Activated T-cell treated with anti-CD3 and anti-CD28 coated beads, Interleukin-2, amount 50 U/mL, for 48 hours (primary cell): ENCODE results near the gene LIPG.
"Not testable (repeated sequence)": the region's sequence is repeated elsewhere in the genome, so short reads cannot be mapped to it uniquely, and the experiment has no call there.

Experiments
- DNase-seq, 2 experiments: peaks; one replicate each; pipeline ENCODE4 v3.0.0-alpha.2; 2020

The LIPG gene

DNA sequence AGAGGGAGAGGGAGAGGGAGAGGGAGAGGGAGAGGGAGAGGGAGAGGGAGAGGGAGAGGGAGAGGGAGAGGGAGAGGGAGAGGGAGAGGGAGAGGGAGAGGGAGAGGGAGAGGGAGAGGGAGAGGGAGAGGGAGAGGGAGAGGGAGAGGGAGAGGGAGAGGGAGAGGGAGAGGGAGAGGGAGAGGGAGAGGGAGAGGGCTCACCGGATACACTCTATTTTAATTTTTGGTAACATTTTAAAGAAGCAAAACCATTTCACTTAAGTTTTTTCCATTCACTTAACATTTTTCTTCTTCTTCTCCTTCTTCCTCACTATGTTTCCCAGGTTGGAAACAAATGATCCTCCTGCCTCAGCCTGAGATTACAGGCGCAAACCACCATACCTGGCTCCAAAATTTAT, 17.2 kb downstream of the LIPG start:
- DNase-seq: not testable (repeated sequence)

DNA sequence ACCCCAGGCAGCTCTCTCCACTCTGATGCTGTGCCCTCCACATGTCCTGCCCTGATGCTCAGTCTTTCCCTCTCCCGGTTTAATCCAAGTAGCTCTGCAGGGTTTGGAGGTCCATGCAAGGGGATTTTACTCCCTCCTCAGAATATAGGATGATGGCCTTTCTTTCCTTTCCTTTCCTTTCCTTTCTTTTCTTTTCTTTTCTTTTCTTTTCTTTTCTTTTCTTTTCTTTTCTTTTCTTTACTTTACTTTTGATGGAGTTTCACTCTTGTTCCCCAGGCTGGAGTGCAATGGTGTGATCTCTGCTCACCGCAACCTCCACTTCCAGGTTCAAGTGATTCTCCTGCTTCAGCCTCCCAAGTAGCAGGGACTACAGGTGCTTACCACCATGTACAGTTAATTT, 17.7 kb downstream of the LIPG start:
- not testable (repeated sequence) for DNase-seq

DNA sequence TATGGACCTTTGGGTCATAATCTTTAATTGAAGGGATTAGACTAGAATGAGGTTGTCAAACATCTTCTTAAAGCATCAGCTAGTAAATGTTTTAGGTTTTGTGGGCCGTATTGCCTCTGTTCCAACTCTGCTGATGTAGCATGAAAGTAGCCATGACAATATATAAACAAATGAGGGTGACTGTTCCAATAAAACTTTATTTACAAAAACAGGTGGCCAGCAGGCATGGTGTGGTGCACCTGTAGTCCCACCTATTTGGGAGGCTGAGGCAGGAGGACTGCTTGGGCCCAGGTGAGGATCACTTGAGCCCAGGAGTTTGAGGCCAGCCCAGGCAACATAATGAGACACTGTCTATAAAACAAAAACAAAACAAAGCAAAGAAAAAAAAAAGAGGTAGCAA, 18.4 kb downstream of the LIPG start:
- DNase-seq: no peak

DNA sequence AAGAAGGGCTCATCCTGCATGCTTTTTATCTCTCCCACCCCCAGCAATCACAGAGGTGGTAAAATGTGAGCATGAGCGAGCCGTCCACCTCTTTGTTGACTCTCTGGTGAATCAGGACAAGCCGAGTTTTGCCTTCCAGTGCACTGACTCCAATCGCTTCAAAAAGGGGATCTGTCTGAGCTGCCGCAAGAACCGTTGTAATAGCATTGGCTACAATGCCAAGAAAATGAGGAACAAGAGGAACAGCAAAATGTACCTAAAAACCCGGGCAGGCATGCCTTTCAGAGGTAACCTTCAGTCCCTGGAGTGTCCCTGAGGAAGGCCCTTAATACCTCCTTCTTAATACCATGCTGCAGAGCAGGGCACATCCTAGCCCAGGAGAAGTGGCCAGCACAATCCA, 19.5 kb downstream of the LIPG start:
- DNase-seq: no peak

DNA sequence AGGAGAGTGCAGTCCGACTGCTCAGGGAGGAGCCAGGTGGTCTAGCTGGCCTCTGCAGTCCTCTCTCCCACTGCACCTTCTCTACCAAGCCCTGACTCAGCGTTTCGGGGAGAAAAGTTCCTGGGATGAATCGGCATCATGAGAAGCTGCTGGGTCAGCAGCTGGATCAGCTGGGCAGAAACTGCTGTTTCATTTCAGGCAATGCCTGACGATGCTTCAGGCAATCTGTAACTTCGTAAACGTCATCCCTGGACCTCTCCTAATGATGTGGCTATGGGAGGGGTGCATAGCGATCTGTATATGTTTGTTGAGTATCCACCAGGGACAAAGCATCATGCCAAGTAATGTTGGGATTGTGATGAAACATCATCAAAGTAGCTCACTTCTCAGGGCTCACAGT, 20.7 kb downstream of the LIPG start:
- DNase-seq: no peak

DNA sequence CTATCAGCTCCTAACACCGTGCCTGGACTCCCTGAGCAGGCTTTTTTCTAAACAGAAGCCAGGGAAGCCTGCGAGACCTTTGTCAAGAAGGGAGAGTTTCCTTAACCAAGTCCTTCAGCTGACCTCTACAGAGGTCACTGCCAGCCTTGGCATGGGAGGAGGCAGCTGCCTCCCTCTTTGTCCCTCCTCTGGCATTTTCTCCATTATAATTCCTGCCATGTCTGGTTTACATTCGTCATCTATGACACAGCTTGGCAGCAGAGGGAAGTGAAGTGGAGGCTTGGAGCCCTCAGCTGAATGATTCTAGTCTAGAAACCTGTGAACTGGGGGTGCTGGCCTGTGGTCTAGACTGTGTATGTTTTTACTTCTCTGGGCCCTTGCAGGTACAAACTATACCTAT, 22.5 kb downstream of the LIPG start:
- DNase-seq: no peak

DNA sequence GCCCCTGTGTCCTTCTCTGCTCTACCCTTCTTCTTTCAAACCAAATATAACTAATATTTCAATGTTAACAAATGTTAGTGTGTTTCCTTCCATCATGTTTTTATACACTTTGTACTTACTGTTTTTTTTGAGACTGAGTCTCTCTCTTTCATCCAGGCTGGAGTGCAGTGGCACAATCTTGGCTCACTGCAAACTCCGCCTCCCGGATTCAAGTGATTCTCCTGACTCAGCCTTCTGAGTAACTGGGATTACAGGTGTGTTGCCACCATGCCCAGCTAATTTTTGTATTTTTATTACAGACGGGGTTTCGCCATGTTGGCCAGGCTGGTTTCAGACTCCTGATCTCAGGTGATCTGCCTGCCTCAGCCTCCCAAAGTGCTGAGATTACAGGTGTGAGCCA, 23.1 kb downstream of the LIPG start:
- not testable (repeated sequence) for DNase-seq

DNA sequence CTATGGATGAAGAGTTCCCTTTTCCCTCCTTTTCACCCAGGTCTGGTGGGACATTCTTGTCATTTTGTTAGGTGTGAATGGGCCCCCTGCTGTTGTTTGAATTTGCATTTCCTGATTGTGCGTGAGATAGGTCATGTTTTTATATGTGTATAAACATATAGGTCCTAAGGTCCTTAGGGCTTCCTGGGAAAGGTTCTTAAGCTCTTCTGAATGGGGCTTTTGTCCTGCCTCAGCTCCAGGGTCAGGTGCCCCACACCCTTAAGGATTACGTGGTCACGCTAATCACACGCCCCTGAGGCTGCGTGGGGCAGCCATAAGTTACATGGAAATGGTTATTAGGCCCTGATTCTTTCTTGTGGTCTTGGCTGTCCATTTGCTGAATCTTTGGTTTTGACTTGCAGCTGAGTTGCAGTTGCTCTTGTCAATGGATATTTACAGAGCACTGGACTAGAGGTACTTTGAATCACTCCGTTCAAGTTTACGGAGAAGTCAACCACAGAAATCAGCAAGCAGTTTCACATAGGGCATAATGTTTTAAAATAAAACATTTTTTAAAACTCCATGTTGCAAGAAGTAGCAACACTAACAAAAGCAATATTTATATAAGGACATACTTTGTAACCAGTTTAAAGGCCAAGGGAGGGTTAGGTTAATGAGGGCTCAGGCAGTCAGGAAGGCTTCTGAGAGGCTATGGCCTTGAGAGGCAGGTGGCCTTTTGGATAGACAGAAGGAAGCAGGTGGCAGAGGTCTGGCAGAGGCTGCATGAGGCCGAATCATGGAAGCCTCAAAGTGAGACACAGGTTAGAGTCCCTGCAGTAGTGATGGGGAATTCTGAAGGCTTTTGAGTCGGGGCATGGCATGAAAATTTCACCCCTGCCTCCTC, 24.2 kb downstream of the LIPG start:
- DNase-seq: no peak

DNA sequence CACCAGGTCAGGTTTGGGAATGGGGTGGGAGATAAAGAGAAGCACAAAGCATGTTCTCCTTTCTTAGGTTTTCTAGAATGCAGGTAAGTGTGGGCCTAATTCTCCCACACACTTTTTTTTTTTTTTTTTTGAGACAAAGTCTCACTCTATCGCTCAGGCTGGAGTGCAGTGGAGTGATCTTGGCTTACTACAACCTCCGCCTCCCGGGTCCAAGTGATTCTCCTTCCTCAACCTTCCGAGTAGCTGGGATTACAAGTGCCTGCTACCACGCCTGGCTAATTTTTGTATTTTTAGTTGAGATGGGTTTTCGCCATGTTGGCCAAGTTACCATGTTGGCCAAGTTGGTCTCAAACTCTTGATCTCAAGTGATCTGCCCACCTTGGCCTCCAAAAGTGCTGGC, 26.3 kb downstream of the LIPG start:
- DNase-seq: no peak

DNA sequence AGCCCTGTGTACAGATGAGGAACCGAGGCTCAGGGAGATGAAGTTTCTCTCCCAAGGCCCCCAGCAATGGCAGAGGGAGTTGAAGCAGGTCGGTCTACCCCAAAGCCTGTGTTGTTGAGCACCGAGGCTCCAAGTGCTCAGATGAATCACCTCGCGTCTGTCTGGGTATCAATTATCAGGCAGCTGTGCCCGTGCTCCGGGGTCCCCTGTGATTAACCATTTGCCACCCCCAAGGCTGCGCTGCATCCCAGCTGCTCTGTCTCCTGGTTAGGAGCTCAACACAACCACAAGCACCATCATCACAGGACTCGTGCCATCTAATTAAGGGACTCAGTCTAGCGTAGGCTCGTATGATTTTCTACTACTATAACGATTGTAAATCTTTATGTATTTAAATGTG, 27.1 kb downstream of the LIPG start:
- DNase-seq: no peak

DNA sequence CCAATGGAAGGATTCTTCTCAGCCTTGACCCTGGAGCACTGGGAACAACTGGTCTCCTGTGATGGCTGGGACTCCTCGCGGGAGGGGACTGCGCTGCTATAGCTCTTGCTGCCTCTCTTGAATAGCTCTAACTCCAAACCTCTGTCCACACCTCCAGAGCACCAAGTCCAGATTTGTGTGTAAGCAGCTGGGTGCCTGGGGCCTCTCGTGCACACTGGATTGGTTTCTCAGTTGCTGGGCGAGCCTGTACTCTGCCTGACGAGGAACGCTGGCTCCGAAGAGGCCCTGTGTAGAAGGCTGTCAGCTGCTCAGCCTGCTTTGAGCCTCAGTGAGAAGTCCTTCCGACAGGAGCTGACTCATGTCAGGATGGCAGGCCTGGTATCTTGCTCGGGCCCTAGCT, 28.8 kb downstream of the LIPG start:
- no peak for DNase-seq

DNA sequence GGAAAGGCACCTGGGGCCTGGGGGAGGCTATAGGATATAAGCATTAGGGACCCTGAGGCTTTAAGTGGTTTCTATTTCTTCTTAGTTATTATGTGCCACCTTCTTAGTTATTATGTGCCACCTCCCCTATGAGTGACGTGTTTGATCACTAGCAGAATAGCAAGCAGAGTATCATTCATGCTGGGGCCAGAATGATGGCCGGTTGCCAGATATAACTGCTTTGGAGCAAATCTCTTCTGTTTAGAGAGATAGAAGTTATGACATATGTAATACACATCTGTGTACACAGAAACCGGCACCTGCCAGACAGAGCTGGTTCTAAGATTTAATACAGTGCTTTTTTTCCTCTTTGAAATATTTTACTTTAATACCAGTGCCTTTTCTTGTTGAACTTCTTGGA, 29.4 kb downstream of the LIPG start:
- no peak for DNase-seq

DNA sequence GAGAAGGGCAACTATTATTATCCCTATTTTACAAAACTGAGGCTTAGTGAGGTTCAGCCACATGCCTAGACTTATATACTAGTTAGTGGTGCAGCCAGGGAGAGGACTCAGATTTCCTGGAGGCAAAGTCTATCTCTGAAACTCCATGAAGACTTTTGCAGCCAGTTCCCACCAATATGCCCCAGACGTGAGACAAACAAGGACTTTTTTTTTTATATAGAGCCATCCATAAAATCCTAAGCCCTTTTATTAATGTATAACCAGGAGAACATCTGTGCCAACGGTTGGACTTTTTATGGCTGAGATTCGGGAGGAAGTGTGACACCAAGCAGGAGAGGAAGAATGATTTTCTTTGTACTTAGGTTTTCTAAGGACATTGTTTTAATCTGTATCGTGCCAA, 29.9 kb downstream of the LIPG start:
- DNase-seq: no peak

DNA sequence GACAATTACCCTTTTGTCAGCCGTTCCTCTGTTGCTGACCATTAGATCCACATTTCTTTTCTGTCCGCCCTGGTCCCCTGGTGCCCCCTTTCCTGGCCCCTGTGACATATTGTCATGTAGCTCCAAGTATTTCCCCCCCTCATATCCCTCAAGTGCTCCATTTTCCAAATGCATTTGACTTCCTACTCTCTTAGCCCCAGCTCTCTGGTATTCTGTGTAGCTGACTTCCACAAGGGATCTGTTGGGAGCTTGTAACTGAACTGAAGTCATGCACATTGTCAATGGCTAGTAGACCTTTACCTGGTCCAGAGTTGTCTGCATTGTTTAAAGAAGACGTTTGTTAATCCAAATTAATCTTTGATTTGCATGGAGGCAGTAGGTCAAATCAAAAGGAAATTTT, 34.8 kb downstream of the LIPG start:
- DNase-seq: no peak

DNA sequence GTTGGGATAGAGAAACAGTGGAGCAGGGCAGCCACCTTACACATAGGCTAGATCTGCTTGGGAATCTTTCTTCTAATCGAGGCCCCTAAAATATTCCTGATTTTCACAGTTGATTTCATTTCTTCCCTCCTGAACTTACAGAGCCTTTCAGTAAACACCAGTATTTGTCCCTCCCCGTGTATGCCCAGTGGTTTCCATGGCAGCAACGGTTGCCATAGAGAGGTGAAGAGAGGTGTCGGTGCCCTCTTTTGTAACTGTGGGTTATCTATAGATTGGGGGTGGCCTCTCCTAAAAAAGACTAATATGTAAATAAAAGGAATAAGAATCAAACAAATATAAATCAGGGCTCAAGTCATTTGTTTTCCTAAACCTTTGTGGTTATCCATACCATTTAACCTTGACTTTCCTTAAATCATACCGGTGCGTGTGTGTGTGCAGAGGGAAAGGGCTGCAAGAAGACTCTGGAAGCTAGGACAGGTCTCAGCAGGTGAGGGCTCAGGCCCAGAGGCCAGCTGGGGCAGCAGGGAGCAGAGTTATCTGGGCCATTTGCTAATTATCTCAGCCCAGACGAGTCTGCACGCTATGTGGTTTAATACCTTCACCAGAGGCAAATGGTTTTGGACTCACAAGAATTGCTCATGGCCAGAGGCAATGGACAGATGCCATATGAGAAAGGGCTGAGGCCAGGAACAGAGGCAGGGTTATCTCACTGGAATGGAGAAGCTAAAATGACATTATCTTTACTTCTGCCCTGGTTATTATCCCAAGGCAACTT, 35.5 kb downstream of the LIPG start:
- no peak for DNase-seq

DNA sequence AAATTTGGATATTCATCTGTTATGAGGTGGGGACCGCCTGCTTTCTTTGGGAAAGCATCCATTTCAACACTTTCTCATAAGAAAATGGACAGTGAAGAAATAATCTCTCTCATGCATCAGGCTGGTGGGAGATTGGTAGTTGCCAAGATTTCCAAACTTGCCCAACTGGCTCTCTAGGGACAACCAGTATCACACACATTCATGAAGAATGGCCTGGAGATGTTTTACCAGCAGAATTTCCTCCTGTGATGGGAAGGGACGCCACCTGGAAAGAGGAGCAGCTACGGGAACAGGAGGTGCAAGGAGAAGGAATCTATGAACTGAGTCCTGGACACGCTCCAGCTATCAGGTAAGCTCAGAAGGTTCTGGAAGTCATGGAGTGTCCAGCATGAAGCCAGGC, 39.4 kb downstream of the LIPG start:
- no peak for DNase-seq

DNA sequence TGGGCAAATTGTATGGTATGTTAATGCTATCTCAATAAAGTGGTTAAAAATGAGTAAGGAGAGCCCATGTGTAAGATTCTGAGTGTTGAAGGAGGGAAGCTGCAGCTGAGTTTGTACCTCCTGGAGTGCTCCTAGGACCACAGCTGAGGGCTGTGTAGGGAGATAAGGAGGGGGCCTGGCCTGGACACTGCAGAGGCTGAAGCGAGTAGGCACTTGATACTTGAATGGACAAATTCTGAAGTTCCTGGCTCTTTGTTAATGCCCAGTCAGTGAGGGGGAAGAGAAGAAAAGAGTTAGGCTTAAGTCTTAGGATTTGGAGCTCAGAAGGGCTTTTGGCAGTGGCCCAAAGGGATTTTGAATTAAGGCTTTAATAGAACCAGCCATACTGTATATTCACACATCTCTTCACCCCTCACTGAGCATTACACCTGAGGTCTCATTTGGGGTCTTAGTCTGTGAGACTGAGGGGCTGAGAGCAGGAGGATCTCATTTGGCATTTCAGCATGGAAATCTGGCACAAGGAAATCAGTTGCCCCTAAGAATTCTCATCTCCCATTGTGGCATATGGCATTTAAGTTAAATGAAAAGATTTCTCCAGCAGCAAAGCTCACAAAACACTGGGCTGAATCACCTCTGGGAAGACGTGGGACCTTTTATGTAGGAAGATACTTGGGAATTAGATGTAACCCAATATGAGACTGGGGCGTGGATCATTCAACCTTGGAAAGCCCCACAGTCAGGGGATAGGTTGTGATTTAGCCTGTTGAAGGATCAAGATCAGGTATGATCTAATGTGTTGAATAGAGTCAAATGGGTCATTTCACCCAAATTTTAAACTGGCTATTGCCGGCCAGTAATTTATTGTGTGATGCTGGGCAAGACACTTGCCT, 46.8 kb downstream of the LIPG start:
- no peak for DNase-seq

DNA sequence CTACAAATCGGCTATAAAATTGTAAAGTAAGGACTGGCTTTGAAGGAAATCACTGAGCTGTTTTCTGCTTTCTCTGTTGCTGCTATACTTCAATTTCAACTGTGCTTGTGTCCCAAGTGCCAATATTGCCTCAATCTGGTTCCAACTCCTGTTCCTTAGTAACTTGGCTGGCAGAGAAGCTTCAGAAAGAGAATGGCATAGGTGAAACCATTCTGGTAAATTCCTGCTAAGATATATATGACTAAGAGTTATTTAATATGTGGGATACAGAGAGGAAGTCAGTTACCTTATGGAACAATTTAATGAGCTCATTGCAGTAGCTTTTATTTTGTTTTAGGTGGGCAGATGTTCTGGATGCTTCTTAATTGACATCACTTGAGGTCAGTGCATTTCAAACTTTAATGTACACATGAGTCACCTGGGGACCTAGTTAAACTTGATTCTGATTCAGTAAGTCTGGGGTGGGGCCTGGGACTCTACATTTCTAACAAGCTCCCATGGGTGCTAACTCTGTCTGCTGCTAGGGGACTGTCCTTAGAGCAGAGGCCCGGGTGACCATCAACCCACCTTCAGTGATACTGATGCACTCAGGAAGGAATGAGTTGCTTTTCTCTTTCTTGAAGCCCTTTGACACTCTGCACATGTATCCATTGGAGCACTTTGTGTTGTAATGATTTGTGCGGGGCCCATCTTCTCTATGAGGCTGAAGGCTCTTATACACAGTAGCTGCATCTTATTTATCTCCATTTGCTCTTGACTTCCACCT, 47.6 kb downstream of the LIPG start:
- no peak for DNase-seq

DNA sequence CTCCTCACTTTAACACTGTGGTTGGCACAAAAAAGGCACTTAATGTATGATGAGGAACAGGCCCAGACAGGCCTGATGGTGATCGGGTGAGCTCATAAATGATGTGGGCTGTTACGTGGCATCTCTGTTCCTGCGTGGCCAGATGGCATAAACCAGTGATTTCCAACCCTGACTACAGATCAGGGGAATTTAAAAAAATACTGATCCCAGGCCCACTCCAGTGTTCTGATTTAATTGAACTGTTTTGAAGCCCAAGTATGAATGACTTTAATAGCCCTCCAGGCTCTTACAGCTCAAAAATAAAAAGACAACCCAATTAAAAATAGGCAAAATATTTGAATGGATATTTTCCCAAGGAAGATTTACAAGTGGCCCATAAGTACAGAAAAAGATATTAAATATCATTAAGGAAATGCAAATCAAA, 48.2 kb downstream of the LIPG start:
- DNase-seq: no peak

DNA sequence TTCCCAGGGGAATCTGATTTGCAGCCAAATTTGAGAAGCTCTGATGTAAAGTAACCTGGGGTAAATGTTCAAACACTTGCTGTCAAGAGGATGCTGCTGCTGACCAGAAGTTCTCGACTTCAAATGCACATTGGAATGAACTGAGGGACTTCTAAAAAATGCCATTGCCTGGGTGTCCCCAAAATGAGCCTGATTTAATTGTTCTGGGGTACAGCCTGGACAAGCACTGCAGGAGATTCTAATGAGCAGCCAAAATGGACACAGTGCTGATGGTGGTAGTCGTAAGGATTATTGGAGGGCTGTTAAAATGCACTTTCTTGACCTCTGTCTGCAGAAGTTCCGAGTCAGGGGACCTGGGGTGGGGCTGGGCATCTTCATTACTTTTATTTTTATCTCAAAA, 49.5 kb downstream of the LIPG start:
- DNase-seq: no peak

DNA sequence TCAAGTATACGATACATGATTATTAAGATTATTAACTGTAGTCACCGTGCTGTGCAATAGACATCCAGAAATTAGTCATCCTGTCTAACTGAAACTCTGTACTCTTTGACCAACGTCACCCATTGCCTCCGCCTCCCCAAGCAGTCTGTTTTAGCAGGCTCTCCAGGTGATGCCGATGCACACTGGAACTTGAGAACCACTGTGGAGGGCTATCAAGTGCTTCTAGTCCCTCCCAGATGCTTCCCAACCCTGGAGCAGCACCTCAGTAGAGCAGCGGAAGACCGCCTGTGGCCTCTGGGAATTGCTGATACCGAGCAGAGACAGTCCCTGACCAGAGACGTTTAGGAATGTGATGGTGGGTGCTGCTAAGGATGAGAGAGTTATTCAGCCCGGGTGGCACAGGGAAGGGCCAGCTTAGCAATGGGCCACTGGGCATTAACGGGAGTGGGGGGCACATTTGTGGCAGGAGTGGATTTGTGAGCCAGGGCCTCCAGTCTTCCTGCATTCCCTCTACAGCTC, 50.7 kb downstream of the LIPG start:
- DNase-seq: no peak

DNA sequence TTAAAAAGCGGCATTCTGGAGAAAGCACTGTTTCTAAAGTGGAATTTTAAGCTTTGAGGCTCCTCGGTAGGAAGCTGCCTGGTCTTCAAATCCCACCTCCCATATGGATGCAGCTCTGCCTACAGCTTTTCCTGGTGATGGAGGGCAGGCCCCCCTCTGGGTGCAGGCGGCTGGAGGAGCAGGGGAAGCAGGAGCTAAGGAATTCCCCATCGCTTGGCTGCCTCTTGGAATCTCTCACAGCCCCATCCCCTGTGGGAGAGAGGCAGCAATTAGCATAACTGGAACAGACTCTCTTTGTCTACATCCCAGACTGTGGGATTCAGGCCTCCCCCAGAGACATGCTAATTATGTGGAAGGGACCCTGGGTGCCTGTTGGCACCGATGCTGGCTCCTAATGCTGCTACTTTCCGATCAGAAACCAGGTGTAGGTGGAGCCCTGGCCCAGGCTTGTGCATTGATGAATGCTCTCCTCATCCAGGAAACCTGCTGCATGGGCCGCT, 51.3 kb downstream of the LIPG start:
- DNase-seq: no peak
